H1 (cell line): Measurements from ENCODE around the gene MPC1. TPM values are rescaled to one million over a fixed set of nuclear protein-coding genes. Genes with fewer than 3 reads are reported as not detected.

Source experiments
- CTCF ChIA-PET: fragments of 300-600 bp; sonication (Branson Sonifier 250); formaldehyde crosslinking; loops from one replicate; lab custom pipeline; 2021; ENCODE audit not compliant: partially characterized antibody; lab: Charles Lee
- POLR2A ChIA-PET: fragments of 300-600 bp; sonication (Branson Sonifier 250); formaldehyde crosslinking; loops from one replicate; lab custom pipeline; 2021; ENCODE audit warnings: inconsistent platforms; ENCODE audit not compliant: partially characterized antibody; lab: Charles Lee
- DNase-seq, 2 experiments: peaks; one replicate each; pipeline versions ENCODE4 v3.0.0 to v3.0.0-alpha.2; 2010 to 2022; ENCODE audit warnings: low spot score in 2 of 2, low read depth in 1 of 2, mixed read lengths in 1 of 2
- FAIRE-seq: peaks from 2 replicates; lab custom pipeline; 2011; peaks lifted over from hg19 to GRCh38; lab: Jason Lieb, UNC
- H2AFZ ChIP-seq: 2 replicates; pipeline ENCODE4 v1.8.1; 2012; ENCODE audit warnings: low read length, inconsistent platforms
- H2AK5ac ChIP-seq: 2 replicates; pipeline ENCODE4 v1.6.1; 2013; ENCODE audit warnings: low read depth, low read length
- H2BK120ac ChIP-seq: replicated peaks from 2 replicates; pipeline ENCODE3; 2013; ENCODE audit warnings: low read depth, low read length, inconsistent platforms
- H2BK12ac ChIP-seq: 2 replicates; pipeline ENCODE4 v1.6.1; 2013; ENCODE audit warnings: low read depth, low read length
- H2BK15ac ChIP-seq: 2 replicates; pipeline ENCODE4 v1.6.1; 2013; ENCODE audit warnings: low read length
- H2BK20ac ChIP-seq: 2 replicates; pipeline ENCODE4 v1.6.1; 2013; ENCODE audit warnings: low read length
- H2BK5ac ChIP-seq: 2 replicates; pipeline ENCODE4 v1.6.1; 2013; ENCODE audit warnings: low read depth, low read length
- H3K14ac ChIP-seq: 2 replicates; pipeline ENCODE4 v1.6.1; 2013; ENCODE audit warnings: inconsistent platforms; ENCODE audit not compliant: insufficient read length
- H3K18ac ChIP-seq: 2 replicates; pipeline ENCODE4 v1.6.1; 2013; ENCODE audit warnings: low read length; ENCODE audit errors: extremely low read depth
- H3K23ac ChIP-seq: 2 replicates; pipeline ENCODE4 v1.6.1; 2013; ENCODE audit warnings: inconsistent platforms; ENCODE audit not compliant: insufficient read length
- H3K23me2 ChIP-seq: 2 replicates; pipeline ENCODE4 v1.6.1; 2013; ENCODE audit warnings: low read depth, low read length
- H3K27ac ChIP-seq: 2 replicates; pipeline ENCODE4 v1.6.1; 2011; ENCODE audit warnings: low read depth, low read length, inconsistent platforms
- H3K27me3 ChIP-seq, 4 experiments: replicated peaks in 1 of 4; 1 replicate in 1 of 4; 2 replicates in 3 of 4; pipeline versions ENCODE4 v1.6.1 to v1.8.1; 2011 to 2013; ENCODE audit warnings: low read length in 3 of 4, mild to moderate bottlenecking in 3 of 4, inconsistent platforms in 2 of 4, mixed read lengths in 2 of 4, moderate library complexity in 1 of 4; ENCODE audit not compliant: control insufficient read depth in 3 of 4, insufficient read depth in 3 of 4; ENCODE audit errors: extremely low read depth in 1 of 4
- H3K36me3 ChIP-seq, 4 experiments: 2 replicates each; pipeline versions ENCODE4 v1.6.1 to v1.8.1; 2011 to 2013; ENCODE audit warnings: mild to moderate bottlenecking in 4 of 4, low read length in 3 of 4, moderate library complexity in 2 of 4, control low read depth in 1 of 4, inconsistent platforms in 1 of 4; ENCODE audit not compliant: insufficient read depth in 4 of 4, control insufficient read depth in 2 of 4
- H3K4ac ChIP-seq: replicated peaks from 2 replicates; pipeline ENCODE3; 2013; ENCODE audit warnings: low read length, low read depth, mixed read lengths, inconsistent platforms; ENCODE audit not compliant: insufficient read length
- H3K4me1 ChIP-seq, 4 experiments: replicated peaks in 1 of 4; 1 replicate in 1 of 4; 2 replicates in 3 of 4; pipeline versions ENCODE4 v1.6.1 to v1.8.1; 2011 to 2013; ENCODE audit warnings: low read length in 3 of 4, inconsistent platforms in 2 of 4, mixed read lengths in 1 of 4; ENCODE audit not compliant: insufficient read depth in 4 of 4, control insufficient read depth in 3 of 4
- H3K4me2 ChIP-seq, 2 experiments: 2 replicates each; pipeline versions ENCODE4 v1.6.1 to v1.8.1; 2011 to 2013; ENCODE audit warnings: low read depth in 2 of 2, low read length in 2 of 2, control low read depth in 1 of 2, inconsistent platforms in 1 of 2, mild to moderate bottlenecking in 1 of 2; ENCODE audit not compliant: insufficient read depth in 1 of 2
- H3K4me3 ChIP-seq, 4 experiments: fragments of 200-600, 300-600 bp in 1 of 4; sonication (generic), shearing (Covaris generic), sonication (Bioruptor Twin) in 1 of 4; 2 replicates each; pipeline versions ENCODE4 v1.5.1 to v1.8.1; 2011 to 2016; ENCODE audit warnings: low read length in 4 of 4, low read depth in 3 of 4, control low read depth in 2 of 4, inconsistent platforms in 2 of 4, mild to moderate bottlenecking in 2 of 4, mixed read lengths in 1 of 4, moderate library complexity in 1 of 4; ENCODE audit not compliant: insufficient read depth in 2 of 4; ENCODE audit errors: extremely low read depth in 1 of 4
- H3K56ac ChIP-seq: replicated peaks from 2 replicates; pipeline ENCODE3; 2013; ENCODE audit warnings: low read depth, mild to moderate bottlenecking, mixed read lengths, low read length, inconsistent platforms; ENCODE audit not compliant: insufficient read length
- H3K79me1 ChIP-seq: 2 replicates; pipeline ENCODE4 v1.6.1; 2013; ENCODE audit warnings: low read depth, low read length, control low read depth
- H3K79me2 ChIP-seq, 2 experiments: 2 replicates each; pipeline versions ENCODE4 v1.6.1 to v1.8.1; 2012 to 2013; ENCODE audit warnings: low read length in 2 of 2, mild to moderate bottlenecking in 2 of 2, inconsistent platforms in 1 of 2; ENCODE audit not compliant: insufficient read depth in 2 of 2, control insufficient read depth in 1 of 2
- H3K9ac ChIP-seq, 4 experiments: replicated peaks in 1 of 4; 1 replicate in 1 of 4; 2 replicates in 3 of 4; pipeline versions ENCODE4 v1.6.1 to v1.8.1; 2011 to 2013; ENCODE audit warnings: low read depth in 3 of 4, low read length in 3 of 4, control low read depth in 2 of 4, mild to moderate bottlenecking in 2 of 4, moderate library complexity in 2 of 4, inconsistent platforms in 1 of 4; ENCODE audit errors: extremely low read depth in 1 of 4
- H3K9me3 ChIP-seq, 2 experiments: 2 replicates each; pipeline versions ENCODE4 v1.6.1 to v1.8.1; 2012 to 2013; ENCODE audit warnings: mild to moderate bottlenecking in 2 of 2, moderate library complexity in 2 of 2, control low read depth in 1 of 2, inconsistent platforms in 1 of 2, low read depth in 1 of 2, low read length in 1 of 2, mixed read lengths in 1 of 2; ENCODE audit not compliant: insufficient read depth in 2 of 2
- H4K20me1 ChIP-seq, 2 experiments: replicated peaks in 1 of 2; 2 replicates each; pipeline versions ENCODE3 to v1.8.1; 2011 to 2013; ENCODE audit warnings: inconsistent platforms in 2 of 2, low read length in 2 of 2, mild to moderate bottlenecking in 1 of 2; ENCODE audit not compliant: insufficient read depth in 2 of 2, control insufficient read depth in 1 of 2
- H4K5ac ChIP-seq: 2 replicates; pipeline ENCODE4 v1.6.1; 2013; ENCODE audit warnings: low read length, low read depth, mixed read lengths, inconsistent platforms; ENCODE audit not compliant: insufficient read length
- H4K8ac ChIP-seq: 2 replicates; pipeline ENCODE4 v1.8.0; 2013; ENCODE audit warnings: mild to moderate bottlenecking, moderate library complexity, low read length, inconsistent platforms; ENCODE audit not compliant: insufficient read depth; ENCODE audit errors: extremely low read depth
- H4K91ac ChIP-seq: replicated peaks from 2 replicates; pipeline ENCODE3; 2013; ENCODE audit warnings: low read length, mixed read lengths, inconsistent platforms; ENCODE audit not compliant: insufficient read length
- BCL11A ChIP-seq, 2 experiments: IDR thresholded peaks; one replicate each; pipeline ENCODE4 v1.6.1; 2011; ENCODE audit warnings: low read depth in 2 of 2, low read length in 2 of 2, mild to moderate bottlenecking in 2 of 2
- CHD2 ChIP-seq: IDR thresholded peaks from 2 replicates; pipeline ENCODE4 v1.6.1; 2012; ENCODE audit warnings: low read length, improper control_type of control experiment
- CREB1 ChIP-seq: IDR thresholded peaks from 2 replicates; pipeline ENCODE4 v1.6.1; 2012; ENCODE audit warnings: inconsistent platforms
- E2F6 ChIP-seq: IDR thresholded peaks from 2 replicates; pipeline ENCODE4 v1.6.1; 2012; ENCODE audit warnings: inconsistent platforms
- FOSL1 ChIP-seq: IDR thresholded peaks from 2 replicates; pipeline ENCODE4 v1.6.1; 2011; ENCODE audit warnings: mild to moderate bottlenecking, low read depth, low read length, moderate library complexity; ENCODE audit not compliant: insufficient read depth
- NRF1 ChIP-seq: IDR thresholded peaks from 2 replicates; pipeline ENCODE4 v1.6.1; 2011; ENCODE audit warnings: mild to moderate bottlenecking, low read depth, low read length, improper control_type of control experiment
- POLR2A ChIP-seq, 2 experiments: IDR thresholded peaks; 1 replicate in 1 of 2; 2 replicates in 1 of 2; pipeline ENCODE4 v1.6.1; 2011; ENCODE audit warnings: low read depth in 2 of 2, low read length in 2 of 2, mild to moderate bottlenecking in 2 of 2; ENCODE audit errors: control extremely low read depth in 1 of 2
- RNF2 ChIP-seq: fragments of 200-900, 300-1000 bp; sonication (generic); IDR thresholded peaks from 2 replicates; pipeline ENCODE4 v1.7.1; 2016; ENCODE audit warnings: borderline replicate concordance, low read depth, mild to moderate bottlenecking, antibody characterized with exemption, low read length; ENCODE audit not compliant: poor library complexity, severe bottlenecking; ENCODE audit errors: missing control alignments
- SP1 ChIP-seq: IDR thresholded peaks from 2 replicates; pipeline ENCODE4 v1.6.1; 2011; ENCODE audit warnings: low read depth, low read length
- TAF7 ChIP-seq: optimal IDR thresholded peaks from 2 replicates; pipeline ENCODE3; 2011; ENCODE audit warnings: low read depth, mild to moderate bottlenecking, inconsistent platforms, low read length, moderate library complexity, borderline replicate concordance
- WGBS, 2 experiments: shearing (Covaris generic) in 1 of 2; methylation state at CpG; one replicate each; pipeline versions ENCODE4 v1.1.6 to v1.1.7; 2013 to 2015; ENCODE audit warnings: low lambda C conversion rate in 2 of 2, mixed read lengths in 2 of 2, inconsistent platforms in 1 of 2, low coverage in 1 of 2, missing lambda C conversion rate in 1 of 2; ENCODE audit not compliant: insufficient replicate concordance in 2 of 2, insufficient coverage in 1 of 2, insufficient read length in 1 of 2; ENCODE audit errors: extremely low coverage in 1 of 2, missing lambda C conversion rate in 1 of 2; 5-methylcytosine and 5-hydroxymethylcytosine counted together
- polyA plus RNA-seq, 7 experiments: library from polyadenylated mRNA; depleted of rRNA in 3 of 7; stranded (reverse) in 5 of 7; unstranded in 2 of 7; fragments of >200 nt in 5 of 7; fragments of 200-250 nt in 2 of 7; gene quantifications; 1 replicate in 5 of 7; 2 replicates in 1 of 7; 4 replicates in 1 of 7; pipeline versions ENCODE4 v1.2.1 to v1.2.3, GENCODE V29; 2011 to 2013; ENCODE audit warnings: missing spikeins in 2 of 7, mixed read lengths in 2 of 7
- total RNA-seq: library from RNA; stranded (reverse); fragmentation: NEBNext Ultra II Directional; extraction: Animal tissue kit (Norgen Biotek cat#: 25700); gene quantifications from 2 replicates; pipeline ENCODE4 v1.2.1, GENCODE V29; 2021

MPC1 gene
- total and polyA plus RNA-seq, 2 of the 8 experiments (the other 6 are each of a cell fraction or from before 2014, with no cell fraction given): 10.2 to 12.6 TPM

- peak within 1 kb of the TSS; percentile 82 to 89 for H3K4me2 ChIP-seq
- H3K79me2 ChIP-seq: peaks cover 33 to 48% of the 10 kb centered on the region in 2 experiments
- H4K91ac ChIP-seq: peak within 1 kb of the TSS; percentile 92
- peak within 1 kb of the TSS; percentile 97 for H3K4ac ChIP-seq
- H2AK5ac ChIP-seq: no peak within 1 kb of the TSS
- H3K27me3 ChIP-seq: no peaks in the 10 kb centered on the region
- FAIRE-seq: no peak
- H3K4me3 ChIP-seq: peak within 1 kb of the TSS; percentile 72 to 99 (median 93)
- no peaks in the 10 kb centered on the region for H3K9me3 ChIP-seq
- H3K9ac ChIP-seq: peak within 1 kb of the TSS; percentile 49 to 88 (median 76)
- no peak within 1 kb of the TSS for H2BK120ac ChIP-seq
- H3K23ac ChIP-seq: no peak within 1 kb of the TSS
- H3K18ac ChIP-seq: peak within 1 kb of the TSS; percentile 98
- H4K8ac ChIP-seq: peak within 1 kb of the TSS; percentile 53; the same call in 1 of the 2 replicates
- H4K5ac ChIP-seq: peak within 1 kb of the TSS; percentile 87
- WGBS, 2 experiments: 2% methylated on average over 53 of the region's 73 CpGs; no CpG with 5 or more reads in 1 of the 2 experiments
- no peak within 1 kb of the TSS for H3K14ac ChIP-seq
- CTCF ChIA-PET: interaction anchor here (1.1 to 1.6 kb wide), 2 partner anchors 12 to 39 kb away, joined by 4 to 5 read pairs; no protein-coding TSS in a partner anchor
- no peak within 1 kb of the TSS for H2BK20ac ChIP-seq
- H2BK12ac ChIP-seq: peak within 1 kb of the TSS; percentile 87; the same call in 1 of the 2 replicates
- POLR2A ChIA-PET: interaction anchor here (0.6 to 2.0 kb wide), 8 partner anchors 9 to 41 kb away, joined by 3 to 6 read pairs (median 4); no protein-coding TSS in a partner anchor
- H2BK15ac ChIP-seq: no peak within 1 kb of the TSS
- peak within 1 kb of the TSS; percentile 95 for H2BK5ac ChIP-seq
- H3K79me1 ChIP-seq: peaks cover 22% of the 10 kb centered on the region
- peak in 1 of 2 experiments; percentile 86 for DNase-seq
- H3K56ac ChIP-seq: peak within 1 kb of the TSS; percentile 94
- peaks cover 0 to 2% (median 0%) of the 10 kb centered on the region in 4 experiments; a peak in 2 of 7 replicates for H3K4me1 ChIP-seq
- peaks cover 7% of the 10 kb centered on the region for H3K23me2 ChIP-seq
- peaks cover 0 to 10% (median 2%) of the 10 kb centered on the region in 4 experiments; a peak in 4 of 8 replicates for H3K36me3 ChIP-seq
- peak within 1 kb of the TSS; percentile 81 for H3K27ac ChIP-seq
- H2AFZ ChIP-seq: peak within 1 kb of the TSS; percentile 87; the same call in 1 of the 2 replicates
- H4K20me1 ChIP-seq: peaks cover 5 to 25% of the 10 kb centered on the region in 2 experiments
- TF ChIP-seq BCL11A (IDR thresholded peaks at IDR 0.05; ENCODE audit: low read depth in 2 of 2, low read length in 2 of 2): no peak
- TF ChIP-seq CHD2: no peak
- TF ChIP-seq SP1: no peak
- peak; percentile 37 to 77; a peak in 2 of 3 replicates for TF ChIP-seq POLR2A (IDR thresholded peaks at IDR 0.05; ENCODE audit: control extremely low read depth in 1 of 2, low read depth in 2 of 2, low read length in 2 of 2)
- TF ChIP-seq RNF2: no peak
- no peak; the same call in 1 of the 2 replicates for TF ChIP-seq E2F6
- peak; percentile 36 for TF ChIP-seq NRF1
- TF ChIP-seq CREB1: peak; percentile 67
- peak; percentile 47 for TF ChIP-seq TAF7
- TF ChIP-seq FOSL1: no peak
These were observed 40.2 kb downstream of the MPC1 start, which contains the start of gene SFT2D1 for GRCh38 chr6:166342349-166343149. Gene SFT2D1 (minus strand): TSS chr6:166342545. CDS start chr6:166342481, 64 bp downstream.
